ENCODE measurements around the gene MSANTD1.
"Not testable (repeated sequence)": the region's sequence is repeated elsewhere in the genome, so short reads cannot be mapped to it uniquely, and the experiment has no call there.

MSANTD1 gene

DNA sequence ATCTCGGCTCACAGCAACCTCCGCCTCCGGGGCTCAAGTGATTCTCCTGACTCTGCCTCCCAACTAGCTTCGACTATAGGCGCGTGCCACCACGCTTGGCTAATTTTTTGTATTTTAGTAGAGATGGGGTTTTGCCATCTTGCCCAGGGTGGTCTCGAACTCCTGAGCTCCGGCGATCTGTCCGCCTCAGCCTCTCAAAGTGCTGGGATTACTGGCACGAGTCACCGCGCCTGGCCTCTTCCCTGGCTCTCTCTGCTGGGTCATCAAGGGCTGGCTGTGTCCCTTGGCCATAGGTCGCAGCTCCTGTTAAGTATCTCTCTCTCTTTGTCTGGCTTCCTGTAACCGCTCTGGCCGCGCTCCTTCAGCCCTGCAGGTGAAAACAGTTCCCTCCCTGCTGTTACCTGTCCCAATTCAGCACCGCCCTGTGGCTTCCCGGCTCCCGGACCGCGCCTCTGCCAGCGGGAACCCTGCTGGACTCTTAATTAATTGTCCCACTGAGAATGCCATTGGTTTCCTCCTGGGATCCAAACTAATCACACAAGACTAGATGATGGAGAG lies 42.5 kb downstream of the MSANTD1 start:
- no peak for FAIRE-seq

DNA sequence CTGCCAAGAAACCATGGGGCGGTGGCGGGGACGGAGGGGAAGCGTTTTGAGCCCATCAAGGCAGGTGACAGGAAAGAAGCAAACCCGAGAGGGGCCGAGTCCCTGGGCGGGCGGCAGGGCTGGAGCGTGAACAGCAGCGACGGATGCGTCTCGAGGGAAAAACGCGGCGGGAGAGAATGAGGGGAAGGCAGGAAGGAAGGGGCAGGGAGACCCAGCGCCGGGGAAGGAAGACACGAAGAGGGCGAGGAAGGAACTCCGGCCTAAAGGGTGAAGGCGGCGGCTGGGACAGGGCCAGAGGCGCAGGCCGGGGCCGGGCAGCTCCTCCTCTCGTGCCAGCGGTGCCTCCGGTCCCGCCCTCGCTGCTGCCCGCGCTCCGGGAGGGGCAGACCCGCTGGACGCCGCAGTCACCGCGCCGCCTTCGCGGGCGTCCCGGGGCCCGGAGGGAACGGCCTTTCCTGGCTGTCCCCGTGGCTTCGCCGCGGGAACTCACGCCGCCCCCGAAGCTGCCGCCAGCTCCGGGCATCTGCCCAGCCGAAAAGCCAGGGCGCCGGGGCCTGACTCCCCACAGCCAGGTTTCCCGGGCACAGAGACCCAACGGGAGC lies 43.1 kb downstream of the MSANTD1 start:
- FAIRE-seq, result no peak

DNA sequence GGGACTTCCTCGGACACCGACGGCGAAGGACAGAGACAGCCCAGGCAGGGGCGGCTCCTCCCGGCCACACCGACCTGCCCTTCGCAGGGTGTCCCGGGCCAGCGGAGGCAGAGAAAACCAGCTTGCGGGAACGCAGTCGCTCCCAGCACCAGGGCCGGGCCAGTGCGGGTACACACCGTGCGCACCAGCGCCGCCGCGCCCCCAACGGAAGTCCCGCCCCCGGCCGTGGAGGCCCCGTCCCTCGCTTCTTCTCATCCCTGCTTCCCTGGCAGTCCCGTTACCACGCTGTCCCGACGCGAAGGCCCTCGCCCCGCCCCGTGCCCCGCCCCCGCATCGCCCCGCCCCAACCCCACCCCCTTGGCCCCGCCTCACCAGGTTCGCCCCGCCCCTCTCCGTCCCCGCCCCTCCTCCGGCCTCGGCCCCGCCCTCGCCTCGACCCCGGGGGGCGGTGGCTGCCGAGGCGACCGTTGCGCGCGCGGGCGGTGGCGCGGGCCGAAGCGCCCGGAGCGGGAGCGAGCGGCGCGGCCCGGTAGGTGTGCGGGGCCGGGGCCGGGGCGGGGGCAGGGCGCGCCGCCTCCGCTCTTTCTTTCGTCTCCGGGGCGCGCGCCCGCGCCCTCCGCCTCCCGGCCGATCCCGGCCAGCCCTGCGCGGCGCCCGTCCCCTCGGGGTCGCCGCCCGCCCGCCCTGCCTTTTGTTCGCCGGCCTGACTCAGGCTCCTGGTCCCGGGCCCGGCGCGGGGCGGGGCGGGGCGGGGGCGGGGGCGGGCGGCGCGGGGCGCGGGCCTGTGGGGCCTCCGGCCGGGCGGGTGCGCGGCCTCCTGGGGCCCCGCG lies 43.8 kb downstream of the MSANTD1 start, which contains the start of gene RGS12:
Gene RGS12 (plus strand): TSS at position 451 of the 830 bp plus-strand sequence. CDS start 23,150 bp downstream, outside the sequence.
- FAIRE-seq, result no peak

DNA sequence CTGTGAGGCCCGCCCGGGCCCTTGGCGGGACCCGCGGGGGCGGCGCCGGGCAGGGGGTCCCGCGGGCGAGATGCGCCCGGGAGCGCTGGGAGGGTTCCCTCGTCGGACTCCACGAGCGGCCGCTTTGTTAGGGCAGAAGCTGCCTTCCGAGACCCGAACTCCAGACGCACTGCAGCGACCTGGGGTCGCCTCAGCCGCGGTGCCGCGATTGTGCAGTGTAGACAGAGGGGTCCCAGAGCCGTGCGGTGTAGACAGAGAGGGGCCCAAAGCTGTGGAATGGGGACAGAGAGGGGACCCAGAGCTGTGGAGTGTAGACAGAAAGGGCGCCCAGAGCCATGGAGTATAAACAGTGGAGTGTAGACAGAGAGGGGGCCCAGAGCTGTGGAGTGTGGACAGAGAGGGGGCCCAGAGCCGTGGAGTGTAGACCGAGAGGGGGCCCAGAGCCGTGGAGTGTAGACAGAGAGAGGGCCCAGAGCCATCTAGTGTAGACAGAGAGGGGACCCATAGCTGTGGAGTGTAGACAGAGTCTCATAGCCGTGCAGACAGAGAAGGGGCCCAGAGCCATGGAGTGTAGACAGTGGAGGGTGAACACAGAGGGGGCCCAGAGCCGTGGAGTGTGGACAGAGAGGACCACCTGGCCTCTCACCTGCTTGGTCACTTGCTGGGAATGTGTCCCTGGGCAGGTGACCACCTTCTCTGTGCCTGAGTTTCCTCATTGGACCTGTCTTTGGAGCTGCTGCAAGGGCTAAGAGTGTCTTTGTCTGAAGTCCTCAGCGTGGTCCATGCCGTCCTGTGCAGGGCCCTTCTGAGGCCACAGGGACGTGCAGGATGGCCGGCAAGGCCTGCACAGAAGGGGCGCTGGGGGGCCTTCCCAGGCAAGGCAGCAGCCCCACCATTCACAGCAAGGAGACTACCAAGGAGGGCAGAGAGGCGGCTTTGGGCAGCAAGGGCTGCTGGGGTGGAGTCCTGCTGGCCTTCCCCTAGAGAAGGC lies 44.7 kb downstream of the MSANTD1 start:
- no peak for FAIRE-seq

DNA sequence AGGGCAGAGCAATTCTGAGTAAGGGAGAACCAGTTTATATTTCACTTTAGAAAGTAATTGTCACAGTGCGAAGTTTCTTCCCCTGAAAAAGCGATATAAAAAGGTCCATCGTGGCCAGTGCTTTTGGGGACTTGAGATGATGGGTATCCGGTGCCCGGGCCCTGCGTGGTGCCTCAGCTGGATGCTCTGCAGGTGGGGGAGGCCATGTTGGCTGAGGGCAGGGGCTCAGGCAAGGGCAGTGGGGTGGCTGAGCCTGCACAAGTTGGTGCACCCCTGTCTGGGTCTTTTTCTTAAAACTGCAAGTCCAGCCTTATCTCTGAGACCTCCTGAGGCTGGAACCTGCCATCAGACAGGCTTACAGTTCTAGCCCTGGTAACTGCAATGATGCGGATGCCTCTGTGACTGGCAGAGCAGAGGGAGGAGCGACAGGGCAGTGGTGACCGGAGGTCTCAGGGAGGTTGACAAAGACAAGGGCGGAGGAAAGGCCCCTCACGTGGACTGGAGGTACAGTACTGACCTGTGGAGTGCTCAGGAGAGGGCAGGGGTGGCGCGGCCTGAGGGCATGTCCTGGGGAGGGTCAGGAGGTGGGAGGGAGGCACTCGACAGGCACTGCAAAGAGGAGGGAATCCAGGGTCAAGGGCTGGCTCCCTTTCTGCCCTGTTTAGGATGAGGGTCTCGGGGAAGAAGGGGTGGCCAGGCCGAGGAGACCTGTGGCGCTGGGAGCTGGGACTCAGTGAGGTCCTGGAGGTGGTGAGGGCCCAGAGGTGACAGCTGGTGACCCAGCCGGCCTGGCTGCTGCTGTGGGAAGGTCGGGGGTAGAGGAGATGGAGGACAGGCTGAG lies 45.7 kb downstream of the MSANTD1 start:
- FAIRE-seq, result no peak

DNA sequence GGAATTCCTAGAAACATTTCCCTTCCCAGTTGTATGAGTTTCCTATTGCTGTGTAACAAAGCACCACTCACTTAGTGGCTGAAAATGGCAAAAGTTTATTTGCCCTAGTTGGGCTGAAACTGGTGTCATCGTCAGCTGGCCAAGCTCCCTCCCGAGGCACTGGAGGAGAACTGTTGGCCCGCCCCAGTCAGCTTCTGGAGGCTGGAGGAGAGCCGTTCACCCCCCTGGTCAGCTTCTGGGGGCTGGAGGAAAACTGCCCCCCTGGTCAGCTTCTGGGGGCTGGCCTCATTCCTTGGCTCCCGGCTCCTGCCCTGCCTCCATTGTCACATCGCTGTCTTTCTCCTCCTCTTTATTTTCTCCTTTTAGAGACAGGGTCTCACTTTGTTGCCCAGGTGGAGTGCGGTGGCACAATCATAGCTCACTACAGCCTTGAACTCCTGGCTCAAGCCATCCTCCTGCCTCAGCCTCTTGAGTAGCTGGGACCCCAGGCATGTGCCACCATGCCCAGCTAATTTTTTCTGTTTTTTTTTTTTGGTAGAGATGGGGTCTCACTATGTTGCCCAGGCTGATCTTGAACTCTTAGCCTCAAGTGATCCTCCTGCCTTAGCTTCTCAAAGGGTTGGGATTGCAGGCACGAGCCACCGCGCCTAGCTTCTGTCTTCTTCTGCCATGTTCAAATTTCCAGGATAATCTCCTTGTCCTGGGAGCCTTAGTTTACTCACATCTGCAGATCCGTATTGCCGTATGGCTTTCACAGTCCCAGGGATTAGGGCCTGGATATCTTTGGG lies 47.1 kb downstream of the MSANTD1 start:
- FAIRE-seq, result no peak

DNA sequence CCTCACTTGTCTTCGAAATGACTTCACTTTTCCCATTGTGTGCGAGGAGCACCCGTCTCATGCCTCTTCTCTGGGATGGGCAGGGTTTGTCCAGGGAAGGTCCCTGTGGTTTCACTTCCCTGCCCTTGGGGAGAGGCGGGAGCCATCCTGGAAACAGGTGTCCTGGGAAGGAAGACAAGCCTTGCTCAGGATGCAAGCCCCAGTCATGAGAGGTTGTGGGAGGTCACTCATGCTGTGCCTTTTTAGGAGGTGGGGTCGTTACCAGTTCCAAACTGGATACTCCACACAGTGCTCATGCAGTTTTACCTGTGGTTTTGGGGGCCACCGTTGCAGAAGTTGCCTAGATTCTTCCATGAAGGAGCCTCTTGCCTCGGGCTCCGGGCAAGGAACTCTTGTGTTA lies 47.7 kb downstream of the MSANTD1 start:
- no peak for FAIRE-seq

DNA sequence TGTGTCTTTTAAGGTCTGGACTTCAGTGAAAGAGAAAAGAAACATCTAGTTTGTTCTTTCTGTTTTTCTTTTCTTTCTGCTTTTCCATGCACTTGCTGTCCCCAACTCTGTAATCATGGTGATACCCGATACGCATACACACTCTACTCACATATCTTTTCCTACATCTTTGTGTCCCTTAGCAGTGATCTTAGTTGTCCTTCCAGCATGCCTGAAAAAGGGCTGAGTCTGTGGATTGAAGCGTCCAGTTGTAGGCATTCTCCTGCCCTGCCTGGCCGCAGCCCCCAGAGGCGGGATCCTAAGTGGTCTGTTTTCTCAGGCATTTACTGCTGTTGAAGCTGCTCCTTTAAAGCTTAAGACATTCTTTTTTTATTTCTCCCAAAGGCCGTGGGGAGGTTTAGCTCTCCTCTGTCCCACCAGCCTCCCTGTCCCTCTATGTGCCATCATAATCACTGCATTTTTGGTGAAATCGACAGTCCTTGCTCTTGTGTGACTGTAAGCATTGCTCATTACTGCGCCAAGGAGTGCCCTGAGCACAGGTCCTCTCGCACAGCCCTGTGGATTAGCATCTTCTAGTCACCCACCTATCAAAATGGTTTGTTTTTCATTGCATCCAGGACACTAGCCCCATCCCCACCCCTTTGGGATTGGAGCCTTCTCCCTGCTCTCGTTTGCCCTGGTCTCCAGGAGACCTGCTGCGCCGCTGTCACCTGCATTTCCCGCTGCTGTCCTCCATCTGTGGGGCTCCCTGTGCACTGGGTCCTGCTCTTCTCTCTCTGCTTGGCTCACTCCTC lies 48.3 kb downstream of the MSANTD1 start:
- FAIRE-seq, result no peak

DNA sequence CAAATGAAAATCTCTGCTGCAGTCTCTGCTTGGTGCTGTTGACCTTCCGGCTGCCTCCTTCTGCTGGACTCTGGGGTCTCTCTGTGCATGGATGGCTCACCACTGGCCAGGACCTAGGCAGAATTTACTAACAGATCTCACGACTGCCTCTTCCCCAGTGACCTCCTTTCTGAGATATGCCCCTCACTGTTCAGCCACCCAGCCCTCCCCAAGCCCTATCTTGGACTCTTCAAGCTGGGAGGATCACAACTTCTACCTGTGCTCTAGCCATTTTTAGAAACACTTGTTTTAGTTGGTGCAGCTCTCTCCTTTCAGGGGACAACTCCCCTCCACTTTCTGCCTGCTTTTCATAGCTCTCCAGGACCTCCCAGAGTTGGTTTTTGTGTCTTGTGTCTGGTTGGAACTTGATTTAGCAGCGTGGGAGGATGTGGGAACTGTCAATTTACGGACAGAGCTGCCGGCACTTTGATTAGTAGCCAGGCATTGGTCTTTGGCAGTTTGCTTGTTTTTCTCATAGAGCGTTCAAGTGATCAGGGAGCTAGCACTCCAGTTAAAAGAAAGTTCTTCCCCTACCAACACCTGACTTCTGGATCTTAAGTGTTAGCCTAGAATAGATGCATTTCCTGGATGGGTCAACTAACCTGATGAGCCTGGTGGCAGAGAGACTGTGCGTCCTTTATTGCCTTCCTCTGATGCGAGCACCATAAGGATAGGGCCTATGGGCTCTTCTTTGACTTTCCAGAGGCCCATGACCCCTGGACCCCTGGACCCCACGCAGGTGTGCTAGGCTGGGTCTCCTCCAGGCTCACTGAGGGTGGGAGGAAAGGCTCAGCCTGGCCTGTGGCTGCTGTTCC lies 50.4 kb downstream of the MSANTD1 start:
- no peak for FAIRE-seq

DNA sequence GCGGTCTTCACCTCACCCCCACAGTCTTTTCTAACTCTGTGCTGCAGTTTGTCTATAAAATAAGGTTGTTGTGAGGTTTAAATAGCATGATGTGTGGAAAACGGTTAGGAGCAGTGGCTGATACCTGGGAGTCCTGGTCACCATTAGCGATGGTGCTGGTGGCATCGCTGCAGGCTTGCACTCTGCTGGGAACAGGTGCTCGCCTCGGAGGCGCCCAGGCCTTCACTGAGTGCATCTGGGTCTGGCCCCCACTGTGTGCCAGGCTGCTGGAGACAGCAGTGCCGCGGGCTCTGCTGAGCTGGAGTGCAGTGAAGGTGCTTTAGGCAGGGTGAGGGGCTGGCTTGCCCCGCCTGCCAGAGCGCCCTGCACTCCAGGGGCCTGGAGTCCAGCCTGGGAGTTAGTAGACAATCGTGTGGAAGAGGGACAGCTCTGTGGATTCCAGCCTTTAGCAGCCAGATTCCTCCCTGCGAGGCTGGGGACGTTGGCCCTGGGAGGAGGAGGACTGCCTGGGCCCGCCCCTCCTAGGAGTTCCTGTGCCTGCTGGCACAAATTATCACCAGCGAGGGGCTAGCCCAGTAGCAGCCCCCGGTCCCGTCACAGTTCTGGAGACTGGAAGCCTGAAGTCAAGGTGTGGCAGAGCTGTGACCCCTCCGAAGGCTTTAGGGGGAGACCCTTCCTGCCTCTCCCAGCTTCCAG lies 51.2 kb downstream of the MSANTD1 start:
- FAIRE-seq, result no peak

DNA sequence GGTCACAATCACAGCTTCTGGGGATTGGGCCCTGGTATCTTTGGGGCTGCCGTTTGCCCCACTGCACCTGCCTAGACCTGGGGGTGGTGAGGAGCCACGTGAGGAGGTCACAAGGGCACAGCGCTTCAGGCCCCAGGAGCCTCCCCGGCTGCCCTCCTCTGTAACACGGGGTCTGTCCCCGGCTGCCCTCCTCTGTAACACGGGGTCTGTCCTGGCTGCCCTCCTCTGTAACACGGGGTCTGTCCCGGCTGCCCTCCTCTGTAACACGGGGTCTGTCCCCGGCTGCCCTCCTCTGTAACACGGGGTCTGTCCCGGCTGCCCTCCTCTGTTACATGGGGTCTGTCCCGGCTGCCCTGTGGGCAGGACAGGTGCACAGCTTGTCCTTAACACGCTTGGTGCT lies 51.9 kb downstream of the MSANTD1 start:
- not testable (repeated sequence) for FAIRE-seq

DNA sequence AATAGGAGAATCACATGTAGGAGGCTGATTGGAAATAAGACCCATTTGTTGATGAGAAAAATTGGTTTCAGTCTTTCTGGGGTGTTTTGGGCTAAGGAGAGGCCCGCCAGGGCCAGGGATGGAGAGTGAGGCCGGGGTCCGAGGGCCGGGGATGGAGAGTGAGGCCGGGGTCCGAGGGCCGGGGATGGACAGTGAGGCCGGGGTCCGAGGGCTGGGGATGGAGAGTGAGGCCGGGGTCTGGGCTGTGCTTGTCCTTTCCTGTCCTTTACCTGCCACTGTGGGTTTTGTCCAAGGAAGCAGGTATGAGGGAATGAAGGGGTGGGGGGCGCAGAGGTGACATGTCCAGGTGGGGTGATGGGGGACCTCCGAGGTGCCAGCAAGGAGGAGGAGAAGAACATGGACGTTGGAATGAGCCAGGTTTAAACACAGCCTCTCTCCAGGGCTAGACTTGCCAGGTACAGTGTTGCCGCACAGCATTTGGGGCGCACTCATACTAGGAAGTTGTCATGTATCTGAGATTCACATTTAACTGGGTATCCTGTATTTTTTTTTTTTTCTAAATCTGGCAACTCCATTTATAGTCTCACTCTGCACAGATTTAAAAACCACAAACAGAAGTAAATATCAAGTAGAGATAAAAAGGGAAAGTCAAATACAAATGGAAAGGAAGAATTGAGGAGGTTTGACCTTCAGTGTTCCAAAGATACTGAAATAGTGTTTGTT lies 52.7 kb downstream of the MSANTD1 start:
- no peak for FAIRE-seq

DNA sequence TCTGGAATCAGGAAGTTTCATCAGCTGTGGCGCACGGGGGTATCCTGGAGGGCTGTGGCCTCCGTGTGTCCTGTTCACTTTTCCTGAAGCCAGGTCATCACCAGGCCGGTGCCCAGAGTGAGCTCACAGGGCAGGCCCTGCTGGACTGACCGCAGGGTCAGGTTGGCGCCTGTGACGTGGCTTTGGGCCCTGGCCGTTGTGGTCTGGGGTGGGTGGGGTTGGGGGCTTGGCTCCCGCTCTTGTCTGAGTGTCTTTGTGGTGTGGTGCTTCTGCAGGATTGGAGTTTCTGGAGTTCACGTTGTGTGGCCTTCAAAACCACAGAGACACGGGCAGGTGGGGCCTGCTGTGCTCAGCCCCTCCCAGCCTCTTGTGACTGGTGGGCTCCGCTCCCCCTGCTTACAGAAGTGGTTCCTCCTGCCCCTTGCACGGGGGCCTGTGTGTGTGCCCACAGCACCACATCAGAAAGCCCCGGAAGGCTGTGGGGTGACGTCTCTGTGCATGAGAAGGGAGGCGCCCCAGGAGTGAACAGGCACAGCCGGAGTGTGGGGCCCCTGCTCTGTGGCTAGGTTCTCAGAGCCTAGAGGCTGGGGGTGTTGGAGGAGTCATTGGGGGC lies 53.3 kb downstream of the MSANTD1 start:
- no peak for FAIRE-seq

DNA sequence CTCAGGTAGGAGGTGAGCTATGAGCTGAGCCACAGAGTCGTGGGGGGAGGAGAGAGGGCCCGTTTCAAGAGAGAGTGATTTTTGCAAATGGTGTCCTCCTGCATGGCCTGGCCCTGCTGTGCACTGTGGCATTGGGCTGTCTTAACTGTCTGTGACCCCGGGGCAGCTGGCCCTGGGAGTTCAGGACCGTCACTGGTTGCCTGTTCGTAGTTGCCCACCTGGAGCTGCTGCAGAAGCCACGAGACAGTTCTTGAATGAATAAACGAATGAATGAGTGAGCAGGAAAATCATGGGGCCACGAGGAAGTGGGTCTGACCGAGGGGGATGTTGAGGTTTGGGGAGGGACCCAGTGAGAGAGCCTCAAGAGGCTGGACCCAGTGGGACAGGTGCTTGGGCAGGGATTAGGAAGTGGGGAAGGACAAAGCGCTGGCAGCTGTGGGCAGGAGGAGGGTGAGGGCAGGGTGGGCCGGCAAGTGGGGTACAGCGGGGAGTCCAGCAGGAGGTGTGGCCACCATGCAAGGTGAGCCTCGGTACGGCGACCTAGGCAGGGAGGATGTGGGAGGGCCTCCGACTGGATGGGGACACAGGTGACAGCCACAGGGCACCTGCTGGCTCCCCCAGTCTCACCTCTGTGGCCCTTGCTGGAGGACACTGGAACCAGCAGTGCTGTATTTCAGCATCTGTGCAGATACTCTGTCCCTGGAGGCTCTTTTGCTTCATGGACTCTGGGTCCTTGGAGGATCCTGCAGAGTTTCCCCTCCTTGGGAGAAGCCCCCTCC lies 54.0 kb downstream of the MSANTD1 start:
- FAIRE-seq, result no peak

DNA sequence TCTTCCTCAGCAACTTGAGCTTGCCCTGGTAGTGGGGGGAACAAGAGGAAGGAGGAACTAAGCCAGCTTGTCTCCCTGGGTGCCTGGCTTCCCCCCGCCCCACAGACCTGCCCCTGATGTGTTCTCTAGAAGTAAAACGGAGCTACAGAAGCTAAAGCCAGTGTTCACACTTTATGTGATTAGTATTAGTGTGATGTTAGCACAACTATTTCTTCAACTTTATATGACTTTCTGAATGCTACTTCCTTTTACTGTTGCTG lies 54.5 kb downstream of the MSANTD1 start:
- no peak for FAIRE-seq

DNA sequence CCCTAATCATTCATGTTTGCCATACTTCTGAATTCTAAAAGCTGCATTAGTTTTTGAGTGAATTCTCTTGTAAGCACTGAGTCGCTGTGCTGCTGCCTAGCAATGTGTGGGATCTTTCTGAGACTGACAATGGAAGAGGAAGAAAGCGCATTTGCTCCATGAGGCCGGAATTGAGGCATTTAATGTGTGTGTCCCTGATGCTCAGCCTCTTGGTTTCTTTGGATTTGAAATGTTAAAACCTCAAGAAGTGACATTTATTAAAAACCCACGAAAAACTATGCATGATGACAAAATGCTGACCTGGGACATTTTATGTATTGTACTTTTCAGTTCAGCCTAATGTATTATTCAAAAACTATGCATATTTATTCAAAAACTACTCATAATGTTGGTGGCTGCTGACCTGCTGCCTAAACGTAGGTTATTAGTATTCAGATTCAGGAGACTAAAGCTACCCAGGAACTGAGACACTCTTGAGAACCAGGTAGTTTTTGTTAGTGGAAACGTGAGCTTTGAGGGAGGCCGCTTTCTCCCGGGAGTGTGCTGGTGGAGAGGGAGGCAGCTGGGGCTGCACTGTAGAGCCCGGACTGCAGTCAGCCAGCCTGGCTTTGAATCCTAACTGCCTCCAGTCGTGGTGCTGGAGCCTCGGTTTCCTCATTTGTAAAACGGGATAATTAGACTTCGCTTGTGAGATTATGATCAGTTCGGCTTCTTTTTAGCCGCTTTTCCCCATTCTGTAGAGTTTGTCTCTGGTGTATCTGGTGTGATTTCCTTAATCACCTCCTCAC lies 55.2 kb downstream of the MSANTD1 start:
- no peak for FAIRE-seq

Measured in endometrium (tissue), 2 donors.